ENCODE data around the gene CXorf49.
"Not testable (repeated sequence)": the region's sequence is repeated elsewhere in the genome, so short reads cannot be mapped to it uniquely, and the experiment has no call there.

The CXorf49 gene

DNA sequence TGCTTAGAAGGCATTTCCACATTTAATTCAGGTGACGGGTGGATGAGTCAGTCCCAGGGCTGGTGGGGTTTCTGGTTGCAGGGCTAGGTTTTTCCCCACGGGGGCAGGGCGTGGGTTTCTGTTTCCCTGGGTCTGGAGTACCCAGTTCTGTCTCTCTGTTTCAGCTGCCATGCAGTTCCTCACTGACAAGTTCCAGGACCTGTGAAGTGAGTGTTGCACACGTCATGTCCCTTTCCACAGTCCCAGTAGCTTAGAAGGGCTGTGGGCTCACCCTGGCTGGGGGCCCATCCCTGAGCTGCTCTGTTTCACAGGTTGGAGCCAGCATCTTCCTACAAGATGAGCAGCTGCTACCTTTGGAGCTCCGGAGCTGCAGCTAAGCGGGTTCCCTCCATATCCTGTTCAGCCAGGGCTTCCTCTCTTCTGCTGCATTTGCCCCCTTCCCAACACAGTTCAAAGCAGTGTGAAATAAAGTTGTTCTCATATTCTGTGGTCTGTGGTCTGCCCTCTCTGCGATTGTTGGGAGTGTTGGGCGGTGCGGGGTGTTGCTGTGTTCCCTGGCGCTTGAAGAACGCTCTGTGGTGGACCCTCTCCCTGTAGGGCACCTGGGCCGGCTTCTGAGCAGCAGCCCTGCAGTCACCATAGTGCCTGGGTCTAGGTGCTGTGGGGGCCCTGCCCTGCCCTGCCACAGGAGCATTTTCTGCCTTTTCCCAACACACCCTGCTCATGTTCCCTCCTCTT lies 46.9 kb downstream of the CXorf49 start:
- Histone ChIP-seq H3K9me3 (ENCODE audit: control insufficient read depth in 2 of 2, low read length in 2 of 2) (no peaks in the 10 kb centered on the region), H3K9ac (ENCODE audit: low read length in 2 of 2) (no peak overlapping the region), H3K36me3 (ENCODE audit: control insufficient read depth in 2 of 2, insufficient read depth in 2 of 2, low read length in 2 of 2) (no peaks in the 10 kb centered on the region), H3K4me1 (ENCODE audit: control insufficient read depth, insufficient read depth, low read length) (no peaks in the 10 kb centered on the region), H3K27ac (ENCODE audit: low read length) (no peak overlapping the region), H3K27me3 (ENCODE audit: control insufficient read depth in 1 of 2, insufficient read depth in 2 of 2, low read length in 2 of 2) (peaks cover 0 to 11% of the 10 kb centered on the region in 2 donors), H3K4me3 (ENCODE audit: low read length in 2 of 2) (no peak overlapping the region)

DNA sequence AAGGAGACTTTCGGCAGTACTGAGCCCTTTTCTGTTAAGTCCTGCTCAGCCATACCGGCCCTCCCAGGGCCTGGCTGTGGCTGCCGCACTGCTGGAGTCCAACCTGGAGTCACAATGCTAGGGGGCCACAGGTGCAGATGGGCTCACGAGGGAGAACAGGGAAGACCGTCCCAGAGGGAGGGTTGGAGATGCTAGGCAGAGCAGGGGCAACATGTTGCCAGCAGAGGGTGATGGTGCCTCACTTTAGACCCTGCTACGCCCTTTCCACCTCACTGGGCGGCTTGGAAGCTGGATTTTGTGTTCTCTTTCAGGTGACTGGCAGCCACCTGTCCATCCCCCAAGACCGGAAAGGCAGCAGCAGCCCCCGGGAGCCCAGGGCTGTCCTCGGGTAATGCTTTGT lies 48.1 kb downstream of the CXorf49 start:
- not testable (repeated sequence) for H3K27ac ChIP-seq (ENCODE audit: low read length); H3K36me3 ChIP-seq (ENCODE audit: control insufficient read depth in 2 of 2, insufficient read depth in 2 of 2, low read length in 2 of 2); H3K4me1 ChIP-seq (ENCODE audit: control insufficient read depth, insufficient read depth, low read length); H3K9me3 ChIP-seq (ENCODE audit: control insufficient read depth in 2 of 2, low read length in 2 of 2); H3K9ac ChIP-seq (ENCODE audit: low read length in 2 of 2); H3K4me3 ChIP-seq (ENCODE audit: low read length in 2 of 2)
- H3K27me3 ChIP-seq (ENCODE audit: control insufficient read depth in 1 of 2, insufficient read depth in 2 of 2, low read length in 2 of 2), result peaks cover 0 to 11% of the 10 kb centered on the region in 2 donors

DNA sequence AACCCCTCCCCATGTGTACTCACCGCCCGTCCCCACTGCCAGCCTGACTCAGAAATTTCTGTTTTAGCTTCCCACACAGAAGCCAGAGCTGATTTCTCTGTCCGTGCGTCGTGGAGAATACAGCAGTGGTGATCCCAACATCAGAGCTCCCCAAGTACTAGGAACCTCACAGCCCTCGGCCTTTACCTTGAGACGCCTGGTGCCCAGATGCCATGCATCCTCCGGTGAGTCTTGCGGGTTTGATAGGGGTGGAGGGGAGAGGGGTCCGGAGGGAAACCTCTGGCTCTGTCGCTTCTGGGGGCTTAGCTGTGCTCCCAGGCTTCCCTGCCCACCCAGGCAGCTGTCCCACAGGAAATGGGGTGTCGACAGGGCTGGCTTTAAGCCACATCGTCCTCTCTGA lies 48.6 kb downstream of the CXorf49 start:
- Histone ChIP-seq H3K4me3 (ENCODE audit: low read length in 2 of 2) (no peak overlapping the region), H3K36me3 (ENCODE audit: control insufficient read depth in 2 of 2, insufficient read depth in 2 of 2, low read length in 2 of 2) (no peaks in the 10 kb centered on the region), H3K4me1 (ENCODE audit: control insufficient read depth, insufficient read depth, low read length) (no peaks in the 10 kb centered on the region), H3K27ac (ENCODE audit: low read length) (no peak overlapping the region), H3K9me3 (ENCODE audit: control insufficient read depth in 2 of 2, low read length in 2 of 2) (no peaks in the 10 kb centered on the region), H3K9ac (ENCODE audit: low read length in 2 of 2) (no peak overlapping the region), H3K27me3 (ENCODE audit: control insufficient read depth in 1 of 2, insufficient read depth in 2 of 2, low read length in 2 of 2) (peaks cover 0 to 11% of the 10 kb centered on the region in 2 donors)

DNA sequence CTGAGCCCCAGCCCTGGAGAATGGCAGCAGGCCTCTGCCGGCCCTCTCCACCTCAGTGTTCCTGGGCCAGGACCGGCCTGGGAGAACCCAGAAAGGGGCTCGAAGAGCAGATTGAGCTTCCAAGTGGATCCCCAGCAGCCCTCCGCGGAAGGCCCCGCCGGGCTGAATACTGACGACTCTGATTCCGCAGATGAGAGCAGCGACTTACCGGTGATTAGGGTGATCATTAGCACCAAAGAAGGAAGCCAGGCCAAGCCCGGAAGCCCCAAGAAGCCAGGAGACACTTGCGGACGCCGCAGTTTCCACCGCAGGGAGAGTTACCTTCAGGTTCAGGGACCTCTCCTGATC lies 49.9 kb downstream of the CXorf49 start:
- Histone ChIP-seq H3K9me3 (ENCODE audit: control insufficient read depth in 2 of 2, low read length in 2 of 2) (no peaks in the 10 kb centered on the region), H3K27ac (ENCODE audit: low read length) (no peak overlapping the region), H3K36me3 (ENCODE audit: control insufficient read depth in 2 of 2, insufficient read depth in 2 of 2, low read length in 2 of 2) (no peaks in the 10 kb centered on the region), H3K4me3 (ENCODE audit: low read length in 2 of 2) (no peak overlapping the region), H3K4me1 (ENCODE audit: control insufficient read depth, insufficient read depth, low read length) (no peaks in the 10 kb centered on the region), H3K9ac (ENCODE audit: low read length in 2 of 2) (no peak overlapping the region), H3K27me3 (ENCODE audit: control insufficient read depth in 1 of 2, insufficient read depth in 2 of 2, low read length in 2 of 2) (peaks cover 0 to 14% of the 10 kb centered on the region in 2 donors)

DNA sequence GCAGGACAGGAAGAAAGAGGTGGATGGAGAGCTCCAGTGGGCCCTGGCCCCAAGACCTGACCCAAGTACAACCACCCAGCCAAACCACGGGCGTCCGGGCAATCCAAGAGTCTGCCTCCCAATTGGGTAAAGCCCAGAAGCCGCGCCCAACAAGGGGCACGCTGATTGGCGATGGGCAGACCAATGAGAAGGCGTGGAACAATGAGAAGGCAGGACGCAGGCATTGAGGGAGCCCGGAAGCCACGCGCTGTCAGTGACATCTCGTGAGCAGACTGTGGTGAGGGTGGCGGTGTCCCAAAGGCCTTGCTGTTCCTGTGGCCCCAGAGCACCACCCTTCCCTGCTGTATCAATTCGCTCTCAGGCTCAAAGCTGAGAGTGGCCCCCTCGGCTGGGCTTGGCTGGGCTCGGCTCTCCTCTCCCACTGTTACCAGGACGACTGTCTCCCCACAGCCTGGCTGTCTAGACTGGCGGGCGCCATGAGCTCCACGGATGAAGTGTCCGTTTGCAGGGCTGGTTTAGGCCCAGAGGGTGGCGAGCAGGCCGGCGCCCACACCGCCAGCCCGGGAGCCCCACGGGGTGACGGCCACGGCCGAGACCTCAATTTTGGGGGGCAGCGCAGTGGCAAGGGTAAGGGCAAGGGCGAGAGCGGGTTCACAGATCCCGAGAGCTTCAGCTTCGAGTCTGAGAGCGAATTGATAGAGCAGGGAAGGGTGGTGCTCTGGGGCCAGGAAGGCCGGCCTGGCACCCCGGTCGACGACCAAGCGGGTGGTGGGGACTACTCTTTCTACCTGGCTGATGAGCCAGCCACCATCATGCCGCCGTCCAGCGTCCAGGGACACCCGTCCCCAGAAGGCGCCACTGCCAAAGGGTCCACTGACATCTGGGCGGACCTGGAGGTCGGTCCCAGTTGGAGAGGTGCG lies 50.5 kb downstream of the CXorf49 start, which contains the start of gene LOC101059915:
LOC101059915 (plus strand) TSS at position 219 of the 920 bp plus-strand sequence.
- H3K36me3 ChIP-seq (ENCODE audit: control insufficient read depth in 2 of 2, insufficient read depth in 2 of 2, low read length in 2 of 2), result no peaks in the 10 kb centered on the region
- H3K9me3 ChIP-seq (ENCODE audit: control insufficient read depth in 2 of 2, low read length in 2 of 2), result no peaks in the 10 kb centered on the region
- H3K27me3 ChIP-seq (ENCODE audit: control insufficient read depth in 1 of 2, insufficient read depth in 2 of 2, low read length in 2 of 2), result peaks cover 0 to 14% of the 10 kb centered on the region in 2 donors
- H3K4me3 ChIP-seq (ENCODE audit: low read length in 2 of 2), result no peak within 1 kb of the TSS
- no peak within 1 kb of the TSS for H3K27ac ChIP-seq (ENCODE audit: low read length)
- no peak within 1 kb of the TSS for H3K9ac ChIP-seq (ENCODE audit: low read length in 2 of 2)
- no peaks in the 10 kb centered on the region for H3K4me1 ChIP-seq (ENCODE audit: control insufficient read depth, insufficient read depth, low read length)

DNA sequence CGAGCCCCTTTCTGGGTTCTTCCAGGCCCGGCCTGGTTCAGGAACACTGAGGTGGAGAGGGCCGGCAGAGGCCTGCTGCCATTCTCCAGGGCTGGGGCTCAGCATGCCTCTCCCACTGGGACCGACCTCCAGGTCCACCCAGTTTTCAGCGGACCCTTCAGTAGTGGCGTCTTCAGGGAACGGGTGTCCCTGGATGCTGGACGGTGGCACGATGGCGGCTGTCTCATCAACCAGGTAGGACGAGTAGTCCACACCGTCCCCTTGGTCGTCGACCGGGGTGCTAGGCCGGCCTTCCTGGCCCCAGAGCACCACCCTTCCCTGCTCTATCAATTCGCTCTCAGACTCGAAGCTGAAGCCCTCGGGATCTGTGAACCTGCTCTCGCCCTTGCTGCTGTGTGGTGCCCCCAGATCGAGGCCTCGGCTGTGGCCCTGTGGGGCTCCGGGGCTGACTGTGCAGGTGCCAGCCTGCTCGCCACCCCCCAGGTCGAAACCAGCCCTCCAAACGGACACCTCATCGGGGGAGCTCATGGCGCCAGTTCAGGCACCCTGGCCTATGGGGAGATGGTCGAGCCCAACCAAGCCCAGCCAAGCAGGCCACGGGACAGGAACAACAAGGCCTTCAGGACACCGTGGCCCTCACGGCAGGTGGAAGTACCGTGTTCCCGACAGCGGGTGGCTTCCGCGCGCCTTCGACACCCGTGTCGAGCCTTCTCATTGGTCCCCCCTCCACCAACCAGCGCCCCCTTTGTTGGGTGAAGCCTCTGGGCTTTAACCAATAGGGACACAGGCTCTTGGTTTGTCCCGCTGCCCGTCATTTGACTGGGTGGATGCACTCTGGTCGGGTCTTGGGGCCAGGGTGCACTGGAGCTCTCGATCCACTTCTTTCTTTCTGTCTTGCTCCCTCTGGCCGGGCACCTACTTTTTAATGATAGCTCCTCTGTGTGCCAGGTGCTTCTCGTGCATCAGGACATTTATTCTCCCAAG lies 51.6 kb downstream of the CXorf49 start:
- Histone ChIP-seq H3K27ac (ENCODE audit: low read length) (no peak overlapping the region), H3K4me1 (ENCODE audit: control insufficient read depth, insufficient read depth, low read length) (no peaks in the 10 kb centered on the region), H3K4me3 (ENCODE audit: low read length in 2 of 2) (no peak overlapping the region), H3K36me3 (ENCODE audit: control insufficient read depth in 2 of 2, insufficient read depth in 2 of 2, low read length in 2 of 2) (no peaks in the 10 kb centered on the region), H3K27me3 (ENCODE audit: control insufficient read depth in 1 of 2, insufficient read depth in 2 of 2, low read length in 2 of 2) (peaks cover 0 to 13% of the 10 kb centered on the region in 2 donors), H3K9ac (ENCODE audit: low read length in 2 of 2) (no peak overlapping the region), H3K9me3 (ENCODE audit: control insufficient read depth in 2 of 2, low read length in 2 of 2) (no peaks in the 10 kb centered on the region)

DNA sequence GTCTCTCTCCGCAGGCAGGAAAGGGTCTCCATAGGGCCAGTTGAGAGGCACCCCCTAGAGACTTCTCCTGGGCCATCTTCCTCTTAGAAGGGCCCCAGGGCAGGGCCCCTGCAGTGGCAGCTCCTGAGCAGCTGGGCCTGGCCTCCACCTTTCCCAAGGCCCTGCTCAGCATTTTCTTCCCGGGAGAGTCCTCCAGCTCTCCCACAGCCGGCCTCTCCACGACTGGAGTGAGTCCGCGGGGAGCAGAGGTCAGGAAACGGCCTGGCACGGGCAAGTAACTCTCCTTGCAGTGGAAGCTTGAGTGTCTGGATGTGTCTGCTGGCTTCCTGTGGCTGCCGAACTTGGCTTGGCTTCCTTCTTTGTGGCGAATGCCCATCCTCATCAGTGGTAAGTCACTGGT lies 52.3 kb downstream of the CXorf49 start:
- Histone ChIP-seq H3K9me3 (ENCODE audit: control insufficient read depth in 2 of 2, low read length in 2 of 2) (no peaks in the 10 kb centered on the region), H3K9ac (ENCODE audit: low read length in 2 of 2) (no peak overlapping the region), H3K4me1 (ENCODE audit: control insufficient read depth, insufficient read depth, low read length) (no peaks in the 10 kb centered on the region), H3K27ac (ENCODE audit: low read length) (no peak overlapping the region), H3K27me3 (ENCODE audit: control insufficient read depth in 1 of 2, insufficient read depth in 2 of 2, low read length in 2 of 2) (peaks cover 0 to 17% of the 10 kb centered on the region in 2 donors), H3K4me3 (ENCODE audit: low read length in 2 of 2) (no peak overlapping the region), H3K36me3 (ENCODE audit: control insufficient read depth in 2 of 2, insufficient read depth in 2 of 2, low read length in 2 of 2) (no peaks in the 10 kb centered on the region)

DNA sequence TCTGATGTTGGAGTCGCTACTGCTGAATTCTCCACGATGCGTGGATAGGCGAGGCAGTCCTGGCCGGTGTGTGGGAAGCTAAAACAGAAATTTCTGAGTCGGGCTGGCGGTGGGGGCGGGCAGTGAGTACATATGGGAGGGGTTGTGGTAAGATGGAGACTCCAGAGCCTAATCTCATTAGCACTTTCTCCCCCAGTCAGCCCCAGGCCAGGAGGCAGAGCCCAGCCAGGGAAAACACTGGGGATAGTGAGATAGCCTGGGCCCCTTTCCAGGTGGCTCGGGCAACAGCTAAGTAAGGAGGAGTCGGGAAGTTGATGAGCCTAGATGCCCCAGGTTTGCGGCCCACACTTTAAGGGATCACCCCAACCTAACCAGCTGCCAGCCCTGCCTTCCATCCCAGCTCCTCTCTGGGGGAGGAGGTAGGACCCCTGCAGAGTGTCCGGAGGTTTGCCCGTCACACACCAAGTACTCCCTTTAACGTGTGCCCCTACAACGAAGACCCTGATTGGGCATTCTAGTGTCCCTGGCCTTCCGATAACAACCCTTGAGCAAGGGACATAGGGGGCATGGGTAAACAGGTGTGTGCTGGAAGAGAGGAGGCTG lies 53.1 kb downstream of the CXorf49 start:
- Histone ChIP-seq H3K9ac (ENCODE audit: low read length in 2 of 2) (no peak overlapping the region), H3K4me3 (ENCODE audit: low read length in 2 of 2) (no peak overlapping the region), H3K27me3 (ENCODE audit: control insufficient read depth in 1 of 2, insufficient read depth in 2 of 2, low read length in 2 of 2) (peaks cover 0 to 15% of the 10 kb centered on the region in 2 donors), H3K4me1 (ENCODE audit: control insufficient read depth, insufficient read depth, low read length) (no peaks in the 10 kb centered on the region), H3K36me3 (ENCODE audit: control insufficient read depth in 2 of 2, insufficient read depth in 2 of 2, low read length in 2 of 2) (no peaks in the 10 kb centered on the region), H3K9me3 (ENCODE audit: control insufficient read depth in 2 of 2, low read length in 2 of 2) (no peaks in the 10 kb centered on the region), H3K27ac (ENCODE audit: low read length) (no peak overlapping the region)

Measured in stomach smooth muscle (tissue), 2 donors.